Measurements from ENCODE around the gene STK32C.
"Not testable (repeated sequence)": the region's sequence is repeated elsewhere in the genome, so short reads cannot be mapped to it uniquely, and the experiment has no call there.

Gene STK32C

DNA sequence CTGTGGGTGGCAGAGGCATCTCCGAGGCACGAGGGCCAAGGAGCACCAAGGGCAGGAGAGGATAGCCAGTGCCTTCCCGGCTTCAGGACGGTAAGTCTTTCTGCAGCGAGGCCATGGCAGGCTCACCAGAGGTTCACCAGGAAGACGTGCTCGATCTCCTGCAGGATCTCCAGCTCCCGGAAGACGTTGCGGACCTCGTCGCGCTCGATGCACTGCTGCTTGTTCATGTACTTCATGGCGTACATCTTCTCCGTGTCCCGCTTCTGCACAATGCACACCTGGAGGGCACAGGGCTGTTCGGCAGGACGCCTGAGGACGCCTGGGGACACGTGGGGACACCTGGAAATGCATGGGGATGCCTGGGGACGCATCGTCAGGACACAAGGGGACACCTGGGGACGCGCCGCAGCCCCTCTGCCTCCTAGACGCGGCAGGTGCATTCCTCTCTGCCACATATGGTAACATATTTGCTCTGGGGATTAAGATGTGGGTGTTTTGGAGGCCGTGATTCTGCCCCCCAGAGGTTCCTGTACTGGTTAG is 79.8 kb downstream of the STK32C start:
- no peak for DNase-seq

DNA sequence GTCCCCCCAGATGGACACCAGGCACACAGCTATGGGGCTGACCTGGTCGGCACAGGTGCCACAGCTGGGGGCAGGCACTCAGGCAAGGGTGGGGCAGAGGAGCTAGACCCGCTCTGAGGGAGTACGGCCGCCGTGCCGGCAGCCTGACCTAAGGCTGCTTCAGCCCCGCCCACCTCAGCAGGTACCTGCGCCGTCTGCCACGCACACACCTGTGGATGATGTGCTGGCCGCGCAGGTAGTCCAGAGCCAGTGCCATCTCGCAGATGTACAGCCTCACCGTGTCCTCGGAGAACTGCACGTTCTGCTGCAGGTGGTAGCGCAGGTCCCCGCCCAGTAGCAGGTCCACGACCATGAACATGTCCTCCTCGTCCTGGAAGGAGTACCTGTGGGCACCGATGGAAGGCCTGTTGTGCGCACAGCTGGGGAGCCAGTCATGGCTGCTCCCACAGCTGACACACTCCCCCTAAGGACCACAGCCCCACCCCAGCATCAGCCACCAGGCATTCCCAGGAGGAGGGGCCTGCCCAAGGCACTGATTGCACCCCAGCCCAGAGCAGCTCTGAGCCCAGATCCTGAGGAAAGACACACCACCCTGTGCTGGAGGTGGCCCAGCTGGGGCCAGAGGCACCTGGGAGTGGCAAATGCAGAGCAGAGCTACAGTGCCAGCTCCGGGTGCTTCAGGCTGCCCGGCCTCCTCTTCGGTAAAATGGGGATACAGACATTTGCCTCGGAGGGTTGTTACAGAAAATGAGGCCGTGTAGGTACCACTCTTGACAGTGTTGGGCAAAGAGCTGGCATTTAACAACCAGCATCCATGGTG is 81.0 kb downstream of the STK32C start:
- no peak for DNase-seq

DNA sequence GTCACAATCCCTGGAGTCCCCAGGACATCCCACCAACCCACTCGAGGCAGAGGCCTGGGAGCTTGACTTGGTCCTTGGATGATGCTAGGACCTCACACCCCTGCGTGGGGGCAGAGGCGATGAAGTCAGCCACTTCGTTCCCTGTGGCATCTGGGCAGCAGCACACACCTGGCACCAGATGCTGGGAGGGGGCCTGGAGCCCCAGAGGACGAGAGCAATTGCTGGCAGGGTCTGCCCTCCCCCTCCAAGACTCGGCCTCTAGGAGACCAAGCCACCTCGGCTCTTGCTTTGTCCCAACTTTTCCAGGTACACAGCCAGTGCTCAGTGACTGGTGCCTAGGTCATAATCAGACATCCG is 81.9 kb downstream of the STK32C start:
- no peak for DNase-seq

DNA sequence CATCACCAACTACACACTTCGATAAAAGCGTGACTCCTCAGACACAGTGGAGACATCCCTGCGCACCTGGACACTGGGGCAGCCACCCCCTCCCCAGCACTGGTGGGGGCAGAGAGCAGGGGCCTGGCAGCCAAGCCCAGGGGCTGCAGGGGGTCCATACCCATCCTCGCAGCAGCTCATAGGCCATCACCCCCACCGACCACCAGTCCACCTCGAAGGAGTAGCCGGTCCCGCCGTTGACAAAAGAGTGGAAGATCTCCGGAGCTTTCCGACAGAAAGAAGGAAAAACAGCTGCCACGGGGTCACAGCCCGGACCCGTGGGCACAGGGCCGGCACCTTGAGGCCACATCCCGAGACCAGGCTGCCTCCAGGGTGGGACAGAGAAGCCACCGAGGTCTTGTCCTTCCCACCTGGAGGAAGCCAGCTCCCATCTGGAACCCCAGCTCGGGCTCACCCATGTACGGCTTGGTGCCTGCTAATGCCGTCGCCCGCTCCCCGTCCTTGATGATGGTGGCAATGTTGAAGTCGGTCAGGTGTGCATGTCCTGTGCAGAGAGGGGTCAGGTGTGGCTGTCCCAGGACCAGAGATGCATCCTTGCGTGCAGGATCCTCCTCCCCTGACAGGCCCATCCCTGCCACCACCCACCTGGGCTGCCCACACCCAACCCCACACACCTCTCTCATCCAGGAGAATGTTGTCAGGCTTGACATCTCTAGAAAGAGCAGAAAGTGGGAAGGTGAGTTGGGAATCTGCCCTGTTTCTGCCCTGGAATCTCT is 82.5 kb downstream of the STK32C start:
- no peak for DNase-seq

DNA sequence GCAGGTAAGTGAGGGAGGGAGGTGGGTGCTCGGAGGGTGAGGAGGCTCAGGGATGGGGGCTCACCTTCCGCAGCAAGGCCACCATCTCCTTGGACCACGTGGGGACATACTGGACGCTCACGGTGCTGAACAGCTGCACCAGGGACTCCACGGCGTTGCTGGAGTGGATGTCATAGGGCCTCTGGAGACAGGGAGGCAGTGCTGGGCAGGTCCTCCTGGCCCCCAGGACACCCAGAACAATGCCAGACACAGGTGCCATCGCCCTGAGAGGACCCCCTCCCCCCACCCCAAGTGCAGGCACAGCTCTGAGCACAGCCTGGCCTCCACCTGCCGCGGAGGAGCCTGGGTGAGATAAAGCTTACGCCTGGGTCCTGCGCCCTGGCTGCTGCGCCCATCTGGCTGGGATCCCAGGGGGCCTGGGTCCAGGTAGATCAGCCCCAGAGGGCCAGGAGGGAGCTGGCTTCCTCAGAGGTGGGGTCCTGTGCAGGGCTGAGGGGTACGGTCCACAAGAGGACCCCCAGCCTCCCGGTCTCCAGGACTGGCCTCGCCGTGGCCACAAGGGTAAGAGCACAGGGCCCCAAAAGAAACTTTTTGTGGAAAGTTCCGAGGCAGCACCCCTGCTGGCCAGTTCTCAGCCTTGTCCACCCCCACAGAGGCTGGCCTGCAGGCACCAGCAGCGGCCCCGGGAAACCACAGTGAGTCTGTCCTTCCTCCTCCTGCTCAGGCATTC is 83.2 kb downstream of the STK32C start:
- DNase-seq, result no peak

DNA sequence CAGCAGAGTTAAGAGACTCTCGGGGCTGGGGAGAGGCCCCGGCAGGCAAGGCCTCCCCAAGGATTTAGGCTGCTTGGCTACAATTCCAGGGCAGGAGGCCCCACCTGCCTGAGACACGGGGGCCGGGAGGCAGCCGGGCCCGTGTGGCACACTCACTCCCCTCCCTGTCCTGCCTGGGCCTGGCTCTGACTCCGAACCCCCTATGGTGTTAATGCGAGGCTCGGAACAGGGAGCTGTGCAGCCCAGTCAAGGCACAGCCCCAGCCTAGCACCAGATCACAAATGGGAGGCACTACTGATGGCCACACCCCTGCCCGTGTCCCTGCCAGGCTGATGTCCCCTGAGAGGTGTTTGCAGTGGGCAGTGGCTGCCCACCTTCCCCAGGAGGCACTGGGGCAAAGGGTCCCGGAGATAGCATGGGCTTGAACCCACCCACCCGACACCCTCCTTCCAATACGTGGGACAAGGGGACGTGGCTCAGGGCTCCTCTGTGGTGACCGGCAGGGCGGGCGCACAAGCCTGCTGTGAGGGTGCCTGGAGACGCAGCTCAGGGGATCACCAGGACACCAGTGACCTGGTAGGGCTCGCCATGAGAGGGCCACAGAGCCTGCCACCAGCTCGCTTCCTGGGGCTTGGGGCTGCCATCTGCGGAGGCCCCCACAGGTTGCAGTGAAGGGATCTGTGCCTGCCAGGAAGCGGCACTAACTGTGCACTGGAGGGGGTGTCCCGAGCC is 84.0 kb downstream of the STK32C start:
- DNase-seq, result no peak

DNA sequence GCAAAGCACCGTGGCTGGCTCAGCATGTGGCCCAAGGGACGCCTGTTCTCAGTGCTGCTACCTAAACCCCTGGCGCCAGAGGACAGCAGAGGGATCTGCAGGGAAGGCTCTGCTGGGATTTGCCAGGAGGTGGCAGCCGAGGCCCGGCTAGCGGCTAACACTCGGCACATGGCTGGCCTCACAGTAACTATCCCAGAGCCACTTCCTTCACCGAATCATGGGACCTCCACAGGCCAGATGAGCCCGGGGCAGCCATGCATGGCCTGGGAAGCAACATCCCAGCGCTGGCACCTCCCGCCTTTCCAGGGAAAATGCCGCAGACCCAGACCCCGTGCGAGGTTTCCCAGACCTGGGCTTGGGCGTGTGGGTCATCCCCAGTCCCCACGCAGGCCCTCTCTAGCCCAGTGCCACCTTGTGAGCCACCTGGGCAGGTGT is 84.6 kb downstream of the STK32C start:
- DNase-seq, result no peak

DNA sequence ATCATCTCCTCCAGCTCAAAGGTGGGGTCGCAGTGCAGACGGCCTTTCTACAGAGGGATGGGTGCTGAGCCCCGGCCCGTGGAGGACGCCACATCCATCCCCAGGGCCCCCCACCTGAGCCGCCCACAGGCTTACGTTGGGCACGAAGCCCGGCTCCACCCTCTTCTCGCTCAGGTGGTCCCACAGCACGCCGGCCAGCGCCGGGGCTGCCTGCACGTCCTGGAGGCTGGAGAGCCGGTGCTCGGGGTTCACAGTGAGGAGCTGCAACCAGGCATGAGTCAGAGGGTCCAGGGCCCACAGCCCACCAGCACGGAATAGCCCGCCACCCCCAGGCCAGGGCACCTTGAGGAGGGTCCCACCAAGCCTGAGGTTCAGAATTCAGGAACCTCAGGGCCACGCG is 85.0 kb downstream of the STK32C start:
- DNase-seq, result no peak

DNA sequence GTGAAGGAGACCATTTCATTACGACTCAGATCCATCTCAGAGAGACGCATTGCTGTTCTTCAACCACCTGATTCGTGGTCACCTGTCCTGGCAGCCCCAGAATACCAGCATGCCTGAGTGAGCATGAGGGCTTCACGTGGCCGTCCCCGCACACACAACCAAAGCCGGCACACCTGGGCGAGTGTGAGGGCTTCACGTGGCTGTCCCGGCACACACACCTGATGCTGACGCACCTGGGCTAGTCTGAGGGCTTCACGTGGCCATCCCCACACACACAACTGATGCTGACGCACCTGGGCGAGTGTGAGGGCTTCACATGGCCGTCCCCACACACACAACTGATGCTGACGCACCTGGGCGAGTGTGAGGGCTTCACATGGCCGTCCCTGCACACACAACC is 86.8 kb downstream of the STK32C start:
- not testable (repeated sequence) for DNase-seq

DNA sequence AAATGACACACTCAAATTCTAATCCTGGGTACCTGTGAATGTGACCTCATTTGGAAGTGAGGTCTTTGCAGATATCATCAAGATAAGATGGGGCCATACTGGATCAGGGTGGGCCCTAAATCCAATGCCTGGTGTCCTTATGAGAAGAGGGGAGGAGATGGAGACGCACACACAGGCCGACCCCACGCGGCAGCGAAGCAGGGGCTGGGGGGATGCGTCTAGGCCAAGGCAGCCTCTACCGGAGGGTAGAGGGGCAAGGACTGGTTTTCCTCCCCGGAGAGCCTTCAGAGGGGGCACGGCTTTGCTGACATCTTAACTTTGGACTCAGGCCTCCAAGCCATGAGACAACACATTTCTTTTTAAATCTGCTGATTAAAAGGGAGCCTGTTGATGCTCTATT is 87.7 kb downstream of the STK32C start:
- no peak for DNase-seq

DNA sequence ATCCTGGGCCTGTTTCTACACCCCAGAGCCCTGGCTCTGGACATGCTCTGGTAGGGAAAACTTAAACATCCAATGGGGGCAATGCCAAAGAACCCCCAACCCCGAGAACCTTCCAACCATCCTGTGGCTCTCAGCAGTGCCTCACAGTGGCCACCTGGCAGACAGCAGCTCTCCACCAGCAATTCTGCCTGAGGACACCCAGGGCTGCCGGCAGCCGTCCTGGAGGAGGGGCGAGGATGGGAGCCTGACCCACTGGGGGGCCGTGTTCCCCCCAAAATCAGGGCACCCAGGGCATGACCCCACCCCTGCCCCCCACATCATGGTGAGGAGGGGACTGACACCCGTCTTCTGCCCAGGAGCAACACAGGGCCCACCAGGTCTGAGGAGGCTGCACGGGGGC is 88.3 kb downstream of the STK32C start:
- DNase-seq, result no peak

DNA sequence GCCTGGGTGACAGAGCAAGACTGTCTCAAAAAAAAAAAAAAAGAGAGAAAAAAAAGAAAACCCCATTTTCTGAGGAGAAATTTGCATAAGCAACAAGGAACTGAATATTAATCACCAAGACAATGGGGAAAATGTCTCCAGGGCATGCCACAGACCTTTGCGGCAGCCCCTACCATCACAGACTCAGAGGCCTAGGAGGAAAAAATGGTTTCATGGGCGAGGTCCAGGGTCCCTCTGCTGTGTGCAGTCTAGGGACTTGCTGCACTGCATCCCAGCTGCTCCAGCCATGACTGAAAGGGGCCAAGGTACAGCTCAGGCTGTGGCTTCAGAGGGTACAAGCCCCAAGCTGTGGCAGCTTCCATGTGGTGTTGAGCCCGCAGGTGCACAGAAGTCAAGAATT is 91.3 kb downstream of the STK32C start:
- DNase-seq, result not testable (repeated sequence)

DNA sequence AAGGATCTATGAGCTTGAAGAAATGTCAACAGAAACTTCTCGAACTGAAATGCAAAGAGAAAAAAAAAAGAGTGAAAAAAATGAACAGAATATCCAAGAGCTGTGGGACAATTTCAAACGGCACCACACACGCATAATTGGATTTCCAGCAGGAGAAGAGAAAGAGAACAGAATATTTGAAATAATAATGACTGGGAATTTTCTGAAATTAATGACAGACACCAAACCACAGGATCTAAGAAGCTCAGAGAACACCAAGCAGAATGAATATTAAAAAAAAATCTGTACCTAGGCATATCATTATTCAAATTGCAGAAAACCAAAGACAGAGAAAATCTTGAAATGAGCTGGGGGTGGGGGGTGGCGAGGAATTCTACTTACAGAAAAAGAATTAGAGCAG is 93.8 kb downstream of the STK32C start:
- no peak for DNase-seq

DNA sequence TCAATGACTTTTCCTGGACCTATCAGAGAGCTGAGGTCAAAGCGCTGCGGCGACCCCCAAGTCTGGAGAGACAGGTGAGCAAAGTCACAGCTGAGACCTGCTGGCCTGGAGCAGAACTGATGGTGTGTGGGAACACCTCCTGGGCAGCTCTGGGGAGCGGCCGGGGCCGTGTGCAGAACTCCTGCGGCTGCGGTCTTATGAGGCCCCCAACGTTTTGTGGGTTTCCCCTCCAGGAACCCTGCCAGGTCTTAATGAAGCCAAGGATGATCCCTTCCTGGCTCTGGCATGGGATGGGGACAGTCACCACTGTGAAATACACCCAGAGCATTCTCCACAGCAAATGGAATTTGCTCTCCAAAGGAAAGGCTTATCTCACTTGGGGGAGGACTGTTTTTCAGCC is 94.9 kb downstream of the STK32C start:
- DNase-seq, result no peak

DNA sequence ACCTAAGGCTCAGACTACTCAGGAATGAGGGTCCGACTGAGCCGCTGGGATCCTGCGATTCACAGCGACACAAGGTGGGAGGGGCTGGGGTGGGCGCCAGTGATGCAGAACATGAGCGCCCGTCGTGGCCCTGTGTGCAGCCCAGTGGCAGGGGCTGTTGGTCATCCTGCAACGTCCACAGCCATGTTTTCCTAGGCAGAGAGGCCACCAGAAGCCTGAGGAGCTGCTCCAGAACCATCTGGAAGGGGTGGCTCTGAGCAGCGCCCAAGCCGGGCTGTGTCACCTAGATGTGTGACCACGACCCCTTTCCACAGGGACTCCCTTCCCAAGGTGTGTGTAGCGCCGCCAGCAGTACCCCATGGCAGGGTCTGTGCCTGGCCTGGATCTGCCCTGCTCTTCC is 96.5 kb downstream of the STK32C start:
- DNase-seq, result no peak

DNA sequence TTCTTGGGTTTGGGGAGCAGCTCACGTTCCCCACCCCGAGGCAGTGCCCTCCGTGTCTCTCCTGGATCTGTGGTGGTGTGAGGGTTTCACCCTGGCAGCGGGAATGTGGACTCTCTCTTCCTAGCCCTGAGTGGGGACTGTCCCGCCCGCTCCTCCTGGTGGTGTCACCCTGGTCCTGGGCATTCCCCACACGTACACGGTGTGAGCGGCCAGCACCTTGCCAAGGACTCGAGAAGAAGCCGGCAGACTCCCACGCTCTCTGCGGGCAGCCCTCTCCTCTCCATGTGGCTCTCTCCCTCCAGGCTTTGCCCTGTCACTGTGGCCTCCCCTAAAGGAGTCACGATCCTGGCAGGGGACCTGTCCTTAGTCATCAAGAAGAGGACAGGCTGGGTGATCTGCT is 97.0 kb downstream of the STK32C start:
- no peak for DNase-seq

DNA sequence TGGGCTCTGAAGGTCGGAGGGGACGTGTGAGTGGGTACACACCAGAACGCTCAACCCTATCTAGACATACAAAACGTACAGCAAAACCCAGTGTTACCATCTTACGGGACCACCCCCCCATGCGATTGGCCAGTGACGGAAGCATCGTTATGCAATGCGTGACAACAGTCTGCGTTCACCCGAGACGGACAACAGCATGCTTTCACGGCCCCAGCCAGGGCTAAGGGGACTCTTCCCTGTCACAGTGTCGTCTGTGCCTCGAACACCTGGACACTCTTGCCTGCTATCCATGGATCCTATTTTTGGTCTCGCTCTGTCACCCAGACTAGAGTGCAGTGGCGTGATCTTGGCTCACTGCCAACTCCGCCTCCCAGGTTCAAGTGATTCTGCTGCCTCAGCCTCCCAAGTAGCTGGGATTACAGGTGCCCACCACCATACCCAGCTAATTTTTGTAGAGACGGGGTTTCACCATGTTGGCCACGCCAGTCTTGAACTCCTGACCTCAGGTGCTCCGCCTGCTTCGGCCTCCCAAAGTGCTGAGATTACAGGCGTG is 97.7 kb downstream of the STK32C start:
- no peak for DNase-seq

DNA sequence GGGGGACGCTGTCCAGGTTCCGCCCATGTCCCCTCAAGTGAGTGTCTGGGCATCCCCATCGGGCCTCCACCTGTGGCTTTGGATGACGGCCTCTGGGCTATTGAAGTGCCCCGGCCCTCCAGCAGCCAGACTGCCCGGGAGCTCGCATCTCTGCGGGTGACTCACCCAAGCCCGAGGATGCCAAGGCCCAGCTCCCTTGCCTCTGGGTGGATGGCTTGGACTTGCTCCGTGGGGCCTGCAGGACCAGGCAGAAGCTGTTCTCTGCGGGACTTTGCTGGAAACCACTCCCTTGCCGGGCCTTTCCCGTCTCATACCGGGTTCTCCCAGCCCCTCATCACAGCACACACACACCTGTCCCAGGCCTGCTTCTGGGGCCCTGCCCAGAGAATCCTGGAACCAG is 98.6 kb downstream of the STK32C start:
- DNase-seq, result no peak

DNA sequence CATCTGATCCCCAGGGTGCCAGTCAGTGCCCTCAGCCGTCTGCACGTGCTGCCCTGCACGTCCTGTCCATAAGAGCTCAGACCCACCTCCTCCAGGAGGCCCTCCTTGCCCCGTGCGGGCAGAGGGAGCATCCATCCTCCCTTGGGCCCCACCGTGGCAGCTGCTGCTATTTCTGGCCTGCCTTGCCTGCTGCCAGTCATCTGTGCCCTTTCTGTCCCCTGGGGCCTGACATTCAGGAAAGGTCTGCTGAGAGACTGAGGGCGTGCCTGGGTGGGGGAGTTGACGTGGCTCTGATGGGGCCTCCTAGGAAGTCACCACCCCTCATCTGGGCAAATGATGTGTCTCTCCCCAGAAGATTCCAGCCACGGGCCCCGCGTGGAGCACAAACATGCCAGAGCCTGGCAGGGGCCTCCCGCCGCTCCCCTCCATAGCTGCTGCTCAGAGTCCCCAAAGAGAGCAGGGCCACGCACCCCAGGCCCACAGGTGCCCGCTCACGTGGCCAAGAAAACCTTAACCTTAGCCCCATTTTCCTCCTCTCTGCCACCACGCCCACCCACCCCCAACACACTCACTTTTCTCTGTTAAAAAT is 99.2 kb downstream of the STK32C start:
- DNase-seq, result no peak

DNA sequence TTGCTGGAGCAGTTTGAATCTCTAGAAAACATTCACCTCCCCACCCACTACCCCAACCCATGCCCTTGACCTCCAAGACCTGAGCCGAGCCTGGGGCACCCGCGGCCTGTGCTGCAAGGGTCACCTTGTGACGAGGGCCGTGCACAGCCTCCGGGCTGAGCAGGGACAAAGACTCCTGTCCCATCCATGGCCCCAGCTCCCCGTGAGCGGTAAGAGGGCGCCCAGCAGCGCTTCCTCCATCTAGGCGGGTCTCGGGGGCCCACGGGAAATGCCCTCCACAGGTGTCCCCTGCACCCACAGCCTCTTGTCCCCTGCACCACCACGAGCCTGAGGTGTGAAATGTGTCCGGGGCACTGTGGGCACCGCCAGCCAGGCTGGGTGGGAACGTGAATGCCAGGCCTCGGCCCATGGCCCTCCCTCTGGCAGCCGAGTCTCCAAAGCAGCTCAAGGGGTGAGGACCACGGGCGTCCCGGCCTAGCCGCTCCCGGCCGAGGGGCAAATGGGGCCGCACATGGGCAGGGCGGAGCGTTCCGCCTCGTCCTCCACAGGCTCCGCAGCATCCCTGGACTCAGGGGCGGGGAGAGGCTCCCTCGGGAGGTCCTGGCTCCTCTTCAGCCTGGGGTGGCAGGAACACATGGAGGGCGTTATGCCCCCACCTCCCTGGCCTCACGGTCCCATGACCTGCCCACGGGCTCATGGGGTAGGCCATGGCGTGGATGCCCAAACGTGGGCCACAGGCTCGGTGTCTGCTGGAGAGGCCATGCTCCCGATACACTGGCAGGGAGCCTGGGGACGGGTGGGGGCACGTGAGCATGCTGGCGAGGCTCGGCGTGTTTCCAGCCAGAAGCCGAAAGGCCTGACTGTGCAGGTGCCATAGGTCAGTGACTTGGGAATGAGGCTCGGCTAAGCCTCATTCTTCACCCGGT is 100.0 kb downstream of the STK32C start:
- DNase-seq, result no peak

Data from NCI-H1105 treated with DMSO at 0.1 percent for 48 hours (cell line).